ENCODE results near the gene SLIT3.

The SLIT3 gene

GRCh38 chr5:168947212-168947868 is 353.6 kb downstream of the SLIT3 start:
- peak in 1 of 2 experiments; percentile 35 for DNase-seq

GRCh38 chr5:168946363-168946762 is 354.6 kb downstream of the SLIT3 start:
- no peak for DNase-seq

GRCh38 chr5:168944004-168944403 is 356.9 kb downstream of the SLIT3 start:
- DNase-seq = no peak

- no peak for DNase-seq
These were observed 357.7 kb downstream of the SLIT3 start for GRCh38 chr5:168943091-168943884.

GRCh38 chr5:168941901-168942300 is 359.0 kb downstream of the SLIT3 start:
- DNase-seq = no peak

GRCh38 chr5:168940712-168941111 is 360.2 kb downstream of the SLIT3 start:
- no peak for DNase-seq

GRCh38 chr5:168939887-168940544 is 360.9 kb downstream of the SLIT3 start:
- peak; percentile 22 to 52 for DNase-seq

- no peak for DNase-seq
These were observed 361.7 kb downstream of the SLIT3 start for GRCh38 chr5:168939156-168939800.

- no peak for DNase-seq
These were observed 364.4 kb downstream of the SLIT3 start for GRCh38 chr5:168936511-168936910.

- DNase-seq = no peak
These were observed 365.8 kb downstream of the SLIT3 start for GRCh38 chr5:168935183-168935582.

GRCh38 chr5:168934169-168934568 is 366.8 kb downstream of the SLIT3 start:
- no peak for DNase-seq

- no peak for DNase-seq
These were observed 368.3 kb downstream of the SLIT3 start for GRCh38 chr5:168932400-168933189.

- no peak for DNase-seq
These were observed 369.1 kb downstream of the SLIT3 start for GRCh38 chr5:168931638-168932345.

- DNase-seq = no peak
These were observed 371.3 kb downstream of the SLIT3 start for GRCh38 chr5:168929656-168930055.

- no peak for DNase-seq
These were observed 375.8 kb downstream of the SLIT3 start for GRCh38 chr5:168925160-168925559.

- no peak for DNase-seq
These were observed 379.6 kb downstream of the SLIT3 start for GRCh38 chr5:168921147-168921866.

- DNase-seq = no peak
These were observed 380.7 kb downstream of the SLIT3 start for GRCh38 chr5:168920019-168920810.

GRCh38 chr5:168917947-168918600 is 382.9 kb downstream of the SLIT3 start:
- DNase-seq = no peak

- DNase-seq = no peak
These were observed 384.1 kb downstream of the SLIT3 start for GRCh38 chr5:168916852-168917251.

GRCh38 chr5:168916266-168916665 is 384.7 kb downstream of the SLIT3 start:
- no peak for DNase-seq
